Measurements from ENCODE around the gene NCK2.

Gene NCK2

DNA sequence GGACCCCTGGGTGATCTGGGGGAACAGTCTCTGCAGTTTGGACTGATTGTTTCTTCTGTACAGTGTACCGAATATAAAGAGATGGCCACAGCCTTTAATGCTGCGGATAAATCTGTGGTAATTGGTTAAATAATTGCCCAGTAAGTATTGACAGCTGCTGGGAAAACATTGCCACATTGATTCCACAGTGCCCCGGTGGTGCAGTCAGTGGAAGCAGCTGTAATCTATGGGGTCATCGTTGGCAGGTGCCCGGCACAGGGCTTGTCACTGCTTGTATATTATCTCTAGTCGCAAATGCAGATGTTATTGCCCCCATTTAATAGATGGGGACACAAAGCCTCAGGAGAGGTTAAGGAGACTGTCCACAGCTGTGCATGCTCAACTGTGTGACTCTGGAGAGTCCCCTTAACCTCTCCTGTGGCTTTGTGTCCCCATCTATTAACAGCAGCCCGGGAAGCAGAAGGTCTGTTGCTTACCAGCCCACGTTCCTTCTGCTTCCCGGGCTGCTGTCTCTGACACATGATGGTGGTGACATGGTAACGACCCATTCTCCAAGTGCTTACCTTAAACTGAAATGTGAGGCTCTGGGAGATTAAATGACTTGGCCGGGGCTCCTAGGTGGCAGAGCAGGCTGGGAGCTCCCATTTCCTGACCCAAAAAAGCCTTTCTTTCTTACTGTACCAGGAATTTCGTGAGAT is 76.9 kb downstream of the NCK2 start:
- DNase-seq, result no peak

DNA sequence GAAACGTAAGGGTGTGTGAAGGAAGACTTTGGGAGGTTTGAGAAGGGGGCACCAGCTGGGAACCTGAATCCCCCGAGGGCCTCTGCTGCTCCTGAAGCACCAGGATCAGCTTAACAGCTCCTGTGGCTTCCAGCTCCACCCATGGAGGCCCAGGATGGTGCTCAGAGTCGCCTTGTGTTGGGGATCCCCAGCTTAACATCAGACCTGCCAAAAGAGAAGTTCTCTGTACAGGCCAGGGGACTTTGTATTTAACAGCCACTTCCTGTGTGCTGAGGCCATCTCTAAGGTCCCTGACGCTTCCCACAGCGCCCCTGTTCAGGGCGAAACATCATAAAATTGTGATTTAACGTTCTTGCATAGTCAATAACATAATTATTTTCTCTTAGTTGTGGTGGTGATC is 77.5 kb downstream of the NCK2 start:
- DNase-seq, result no peak

DNA sequence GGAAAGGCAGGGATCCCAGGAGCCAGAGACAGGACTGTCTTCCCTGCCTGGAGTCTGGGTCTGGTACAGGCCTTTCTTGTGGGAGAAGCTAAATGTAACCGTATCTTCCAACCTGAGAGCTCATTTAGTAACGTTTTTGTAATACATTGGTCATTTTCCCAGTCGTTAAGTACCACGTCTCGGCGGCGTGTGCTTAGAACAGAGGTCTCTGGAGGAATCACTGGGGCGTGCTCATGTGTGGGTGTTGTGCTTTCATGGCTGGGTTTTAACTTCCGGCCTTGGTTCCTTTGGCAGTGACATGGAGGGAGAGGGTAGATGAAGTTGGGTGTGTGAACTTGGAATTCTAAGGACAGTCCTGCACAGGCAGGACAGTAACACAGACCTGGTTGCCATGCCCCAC is 79.7 kb downstream of the NCK2 start:
- DNase-seq, result no peak

DNA sequence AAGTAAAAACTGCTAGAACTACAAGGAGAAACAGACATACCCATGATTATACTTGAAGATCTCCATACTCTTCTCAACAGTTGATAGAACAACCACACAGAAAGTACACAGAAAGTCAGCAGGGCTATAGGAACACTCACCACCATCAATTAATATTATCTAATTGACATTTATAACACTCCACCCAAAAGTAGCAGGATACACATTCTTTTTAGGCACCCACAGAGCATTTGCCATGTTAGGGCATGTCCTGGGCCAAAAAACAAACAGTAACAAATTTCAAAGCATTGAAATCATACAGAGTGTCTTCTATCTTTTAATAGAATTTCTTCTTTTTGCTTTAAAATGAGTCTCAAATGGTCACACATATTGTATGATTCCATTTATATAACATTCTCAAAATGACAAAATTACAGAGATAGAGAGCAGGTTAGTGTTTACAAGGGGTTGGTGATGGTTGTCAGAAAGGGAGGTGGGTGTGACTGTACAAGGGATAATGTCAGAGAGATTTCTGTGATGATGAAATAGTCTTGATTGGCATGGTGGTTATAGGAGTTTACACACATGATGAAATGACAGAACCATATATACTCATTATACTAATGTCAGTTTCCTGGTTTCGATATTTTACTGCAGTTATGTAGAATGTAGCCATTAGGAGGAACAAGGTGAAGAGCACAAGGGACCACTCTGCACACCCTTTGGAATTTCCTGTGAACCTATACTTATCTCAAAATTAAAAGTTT is 82.8 kb downstream of the NCK2 start:
- no peak for DNase-seq

DNA sequence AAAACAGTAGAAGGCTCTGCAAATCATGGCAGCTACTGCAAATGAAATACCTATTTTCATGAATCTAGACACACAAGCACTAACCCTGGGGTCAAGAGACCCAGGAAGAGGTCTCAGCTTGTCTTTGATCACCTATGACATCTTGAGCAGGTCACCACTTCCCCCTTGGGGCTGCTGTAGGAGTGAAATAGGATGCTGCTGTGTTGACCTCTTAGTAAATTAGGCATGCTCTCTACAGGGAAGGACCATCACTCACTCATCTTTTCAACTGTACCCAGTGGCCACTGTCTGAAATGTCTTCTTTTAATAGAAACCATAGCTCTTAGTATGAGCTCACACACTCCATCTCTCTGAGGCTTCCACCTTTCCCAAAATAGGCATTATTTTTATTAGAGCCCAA is 83.8 kb downstream of the NCK2 start:
- DNase-seq, result no peak

DNA sequence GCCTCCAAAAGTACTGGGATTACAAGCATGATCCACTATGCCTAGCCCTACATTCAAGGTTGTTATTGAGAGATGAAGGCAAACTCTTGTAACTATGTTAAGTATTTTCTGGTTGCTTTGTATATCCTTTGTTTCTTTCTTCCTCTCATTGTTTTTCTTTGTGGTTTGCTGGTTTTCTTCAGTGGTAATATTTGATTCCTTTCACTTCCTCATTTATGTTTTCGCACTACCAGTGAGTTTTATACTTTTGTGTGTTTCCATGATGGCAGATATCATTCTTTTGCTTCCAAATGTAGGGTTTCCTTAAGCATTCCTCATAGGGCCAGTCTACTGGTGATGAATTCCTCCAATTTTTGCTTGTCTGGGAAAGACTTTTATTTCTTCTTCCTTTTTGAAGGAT is 90.2 kb downstream of the NCK2 start:
- no peak for DNase-seq

DNA sequence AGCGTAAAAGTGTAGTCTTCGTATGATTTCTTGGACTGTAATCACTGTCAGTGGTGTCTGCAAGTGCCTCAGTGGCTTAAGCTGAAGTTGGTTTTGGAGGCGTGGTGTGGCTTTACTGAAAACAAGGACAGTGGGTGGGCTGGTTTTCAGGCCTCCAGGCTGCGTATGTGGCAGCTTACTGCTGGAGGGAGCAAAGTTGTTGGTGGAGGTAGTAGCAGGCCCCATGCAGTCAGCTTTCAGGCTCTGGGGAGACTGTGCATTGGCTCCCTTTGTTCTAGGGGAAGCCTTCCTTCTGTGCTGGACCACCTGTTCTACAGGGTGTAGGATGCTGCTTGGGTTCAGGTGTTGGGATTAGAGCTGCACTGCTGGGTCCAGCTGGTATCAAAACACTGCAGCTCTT is 91.6 kb downstream of the NCK2 start:
- DNase-seq, result no peak

DNA sequence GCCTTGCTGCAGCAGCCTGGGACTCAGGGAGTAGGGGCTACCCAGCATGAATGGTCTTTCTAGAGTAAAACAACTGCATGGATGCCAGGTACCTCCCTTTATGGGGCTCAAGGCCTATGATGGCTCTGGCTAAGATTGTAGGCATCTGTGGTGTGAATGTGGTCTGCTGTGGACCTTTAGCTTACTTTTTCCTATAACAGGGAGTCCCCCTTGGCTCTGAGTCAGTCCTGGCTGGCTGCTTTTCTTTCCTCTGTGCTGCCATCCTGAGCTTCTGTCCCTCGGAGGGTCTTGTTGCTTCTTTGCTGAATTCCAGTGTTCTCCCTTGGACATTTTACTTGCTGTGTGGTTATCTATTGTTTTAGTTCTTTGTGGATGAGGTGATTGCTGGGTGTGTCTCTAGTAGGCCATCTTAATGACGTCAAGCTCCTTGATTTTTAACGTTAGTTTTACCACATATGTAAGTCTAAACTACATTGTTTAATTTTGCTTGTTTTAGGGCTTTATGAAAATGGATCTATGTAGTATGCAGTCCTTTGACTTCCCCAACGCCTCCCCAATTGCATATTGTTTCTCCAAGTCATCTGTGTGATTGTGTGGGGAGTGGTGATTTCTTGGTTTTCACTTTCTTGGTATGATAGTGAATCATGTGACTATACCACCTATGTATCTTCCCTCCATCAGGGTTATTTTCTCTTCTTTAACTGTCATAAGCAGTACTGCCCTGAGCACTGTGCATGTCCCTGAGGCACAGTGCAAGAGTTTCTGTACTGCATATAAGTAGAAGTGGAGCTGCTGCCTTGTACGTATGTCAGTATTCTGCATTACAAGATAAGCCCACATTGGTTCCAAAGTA is 92.4 kb downstream of the NCK2 start:
- DNase-seq, result no peak

DNA sequence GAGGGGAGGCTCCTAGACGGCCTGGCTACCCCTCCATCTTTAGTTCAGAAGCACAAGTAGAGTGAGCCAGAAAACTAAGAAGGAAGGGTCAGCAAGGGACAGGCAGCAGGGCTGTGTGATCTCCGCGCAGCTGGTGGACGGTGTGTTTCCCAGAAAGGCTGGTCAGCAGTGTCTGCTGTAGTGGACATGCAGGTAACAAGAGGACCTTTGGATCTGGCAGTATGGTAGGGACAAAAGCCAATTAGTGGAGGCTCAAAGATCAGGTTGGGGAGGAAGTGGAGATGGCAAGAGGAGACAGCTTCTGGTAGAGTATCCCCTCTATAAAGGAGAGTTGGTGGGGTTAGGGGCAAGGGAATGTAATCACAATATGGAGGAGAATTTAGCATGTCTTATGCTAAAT is 95.1 kb downstream of the NCK2 start:
- DNase-seq, result no peak

DNA sequence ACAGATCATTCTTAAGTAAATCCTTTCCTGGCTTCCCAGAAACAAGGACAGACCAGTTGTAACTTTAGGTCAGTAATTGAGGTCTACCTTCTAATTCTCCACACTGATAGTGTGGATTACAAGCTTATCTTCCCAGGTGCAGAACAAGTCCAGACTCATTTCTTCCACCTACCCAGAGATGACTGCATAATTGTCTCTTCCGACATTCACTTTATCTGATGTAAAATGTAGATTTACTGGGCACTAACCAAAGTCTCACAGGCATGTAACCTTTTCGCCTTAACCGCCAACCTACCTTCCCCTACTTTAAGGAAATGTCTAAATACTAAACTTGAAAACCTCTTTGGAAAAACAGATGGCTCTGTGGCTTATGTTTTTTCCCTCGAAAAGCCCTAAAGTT is 96.2 kb downstream of the NCK2 start:
- DNase-seq, result no peak

DNA sequence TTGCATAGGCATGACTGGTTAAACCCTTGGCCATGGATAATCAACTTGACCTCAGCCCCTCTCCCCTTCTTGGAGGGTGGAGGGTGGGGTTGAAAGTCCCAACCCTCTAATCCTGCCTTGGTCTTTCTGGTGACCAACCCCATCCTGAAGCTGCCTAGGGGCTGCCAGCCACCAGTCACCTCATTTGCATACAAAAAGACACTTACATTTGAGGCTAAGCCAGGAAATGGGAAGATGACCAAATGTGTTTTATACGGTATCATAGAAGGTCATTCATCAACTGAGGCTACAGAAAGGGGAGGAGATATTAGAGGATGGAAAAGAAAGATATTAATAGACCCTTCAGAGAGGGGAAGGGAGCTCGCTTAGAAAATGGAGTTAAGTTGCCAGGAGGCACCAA is 96.8 kb downstream of the NCK2 start:
- DNase-seq, result no peak

DNA sequence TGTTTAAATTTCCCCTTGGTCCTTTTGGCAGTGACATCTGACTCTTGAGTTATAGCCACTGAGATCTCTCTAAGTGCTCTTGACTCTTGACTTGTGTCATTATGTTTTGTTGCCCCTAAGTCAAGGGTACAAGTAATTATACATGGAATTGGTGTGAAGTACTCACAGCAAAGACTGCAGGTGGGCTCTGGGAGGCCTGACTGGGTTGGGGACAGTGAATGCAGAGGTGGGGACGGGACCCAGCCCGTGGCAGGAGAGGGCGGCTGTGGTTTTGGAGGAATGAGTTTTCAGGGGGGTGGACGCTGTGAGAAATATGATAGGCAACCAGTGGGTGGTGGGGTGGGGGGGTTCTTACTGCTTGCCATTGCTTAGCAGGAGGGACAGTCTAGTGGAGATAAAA is 97.8 kb downstream of the NCK2 start:
- no peak for DNase-seq

DNA sequence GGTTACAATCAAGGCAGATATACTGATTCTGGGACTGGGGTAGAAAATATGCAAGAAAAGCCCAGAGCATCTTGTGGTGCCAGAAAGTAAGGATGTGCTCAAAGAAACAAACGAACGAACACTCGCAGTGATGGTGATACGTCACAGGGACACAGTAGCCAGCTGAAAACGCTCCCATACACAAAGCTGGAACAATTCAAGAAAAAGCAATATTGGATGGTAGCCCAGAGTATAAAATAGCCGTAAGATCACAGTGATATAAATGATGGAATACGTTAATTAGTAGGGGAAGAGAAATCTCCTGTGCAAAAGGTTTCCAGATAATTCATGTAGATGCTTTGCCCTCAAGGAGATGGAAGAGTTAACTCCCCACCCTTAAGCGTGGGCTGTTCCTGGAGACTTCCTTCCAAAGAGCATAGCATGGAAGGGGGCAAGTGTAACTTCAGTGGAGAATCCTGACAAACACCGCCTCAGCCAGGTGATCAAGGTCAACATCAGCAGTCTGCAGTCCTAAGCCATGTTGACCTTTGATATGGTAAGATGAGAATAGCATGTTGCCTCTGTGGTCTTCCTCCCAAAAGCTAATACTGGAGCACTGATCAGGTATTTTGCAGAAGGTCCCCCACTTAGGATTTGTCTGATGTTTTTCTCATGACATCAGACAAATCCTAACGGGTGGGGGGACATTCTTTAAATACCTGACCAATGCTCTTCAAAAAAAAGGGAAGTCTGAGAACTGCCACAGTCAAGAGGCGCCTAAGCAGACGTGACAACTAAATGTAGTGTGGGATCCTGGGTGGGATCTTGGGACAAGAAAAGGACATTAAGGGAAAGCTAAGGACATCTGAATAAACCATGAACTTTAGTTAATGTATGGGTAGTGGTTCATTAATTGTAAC is 99.0 kb downstream of the NCK2 start:
- no peak for DNase-seq

DNA sequence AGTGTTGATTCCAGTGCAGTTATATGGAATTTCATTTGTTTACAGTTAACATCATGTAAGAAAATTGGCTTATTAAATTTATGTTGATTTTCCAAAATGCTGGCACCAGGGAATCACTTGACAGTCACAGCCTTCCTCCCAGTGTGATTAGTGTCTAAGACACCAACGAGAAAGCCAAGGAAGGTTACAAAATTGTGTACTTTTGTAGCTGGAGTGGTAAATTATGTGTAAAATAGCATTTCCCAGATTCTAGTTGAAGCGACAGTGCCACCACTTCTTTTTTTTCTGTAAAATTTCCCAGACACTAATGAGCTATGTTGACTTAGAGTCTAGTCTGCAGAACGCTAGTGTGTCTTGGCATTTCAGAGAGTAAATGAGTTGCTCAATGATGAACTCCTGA is 101.3 kb downstream of the NCK2 start:
- DNase-seq, result no peak

DNA sequence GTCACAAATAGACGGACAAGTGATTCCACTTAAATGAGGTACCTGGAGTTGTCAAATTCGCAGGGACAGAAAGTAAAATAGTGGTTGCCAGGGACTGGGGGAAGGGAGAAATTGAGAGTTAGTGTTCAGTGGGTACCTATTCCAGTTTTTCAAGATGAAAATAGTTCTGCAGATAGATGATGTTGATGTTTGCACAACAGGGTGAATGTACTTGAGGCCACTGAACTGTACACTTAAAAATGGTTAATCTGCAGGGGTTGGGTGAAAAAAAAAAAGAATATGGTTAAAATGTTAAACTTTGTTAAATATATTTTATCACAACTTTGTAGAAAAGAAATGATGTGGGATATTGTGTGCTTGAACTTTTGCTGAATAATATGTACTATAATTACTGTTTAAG is 102.3 kb downstream of the NCK2 start:
- no peak for DNase-seq

DNA sequence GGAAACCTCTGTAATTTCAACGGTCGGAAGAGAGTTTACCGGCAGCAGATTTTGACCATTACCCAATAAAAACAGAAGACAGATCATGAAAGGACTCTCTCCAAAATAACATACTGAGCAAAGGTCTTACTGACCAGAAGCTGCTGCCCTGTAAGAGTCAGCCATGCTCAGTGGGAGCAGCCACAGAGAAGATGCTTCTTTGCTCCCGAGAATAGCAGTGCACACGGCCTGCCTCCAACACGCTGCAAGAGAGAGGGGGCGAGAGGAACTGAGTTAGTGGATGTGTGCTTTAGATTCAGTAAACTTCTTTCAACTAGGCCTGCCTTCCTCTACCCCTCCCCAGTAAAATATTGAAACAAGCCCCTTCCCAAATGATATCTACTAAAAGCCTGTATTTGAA is 103.7 kb downstream of the NCK2 start:
- DNase-seq, result no peak

DNA sequence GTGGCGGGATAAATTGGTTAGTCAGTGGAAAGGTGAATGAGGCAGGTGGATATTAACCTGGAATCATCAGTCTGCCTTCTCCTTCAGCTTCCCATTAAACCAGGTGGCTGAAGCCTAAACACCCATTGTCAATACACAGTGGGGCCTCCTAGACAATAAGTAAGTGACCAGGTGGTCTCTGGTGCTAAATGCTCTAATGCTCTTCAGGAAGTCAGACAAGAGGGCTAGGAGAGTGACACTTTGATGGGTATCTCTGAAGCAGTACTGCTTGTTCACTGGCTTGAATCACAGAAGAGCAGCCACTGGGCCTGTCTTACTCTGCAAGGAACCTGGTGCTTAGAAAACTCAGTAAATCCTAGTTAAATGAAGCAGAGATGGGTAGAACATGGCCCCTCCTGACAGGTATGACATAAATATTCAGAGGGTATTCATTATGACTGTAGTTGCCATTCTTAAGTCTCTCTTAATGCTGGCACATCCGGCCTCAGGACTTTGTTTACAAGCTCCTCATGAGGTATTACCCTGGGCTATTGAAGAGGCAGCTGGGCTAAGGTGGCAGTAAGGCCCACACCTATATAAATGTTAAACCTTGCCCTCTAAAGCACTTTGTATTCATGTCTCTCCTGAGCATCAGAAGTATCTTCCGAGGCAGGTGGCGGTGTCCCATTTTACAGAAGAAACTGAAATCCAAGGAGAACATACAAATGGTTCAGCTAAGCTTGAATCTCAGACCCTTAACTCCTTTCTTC is 104.9 kb downstream of the NCK2 start:
- no peak for DNase-seq

DNA sequence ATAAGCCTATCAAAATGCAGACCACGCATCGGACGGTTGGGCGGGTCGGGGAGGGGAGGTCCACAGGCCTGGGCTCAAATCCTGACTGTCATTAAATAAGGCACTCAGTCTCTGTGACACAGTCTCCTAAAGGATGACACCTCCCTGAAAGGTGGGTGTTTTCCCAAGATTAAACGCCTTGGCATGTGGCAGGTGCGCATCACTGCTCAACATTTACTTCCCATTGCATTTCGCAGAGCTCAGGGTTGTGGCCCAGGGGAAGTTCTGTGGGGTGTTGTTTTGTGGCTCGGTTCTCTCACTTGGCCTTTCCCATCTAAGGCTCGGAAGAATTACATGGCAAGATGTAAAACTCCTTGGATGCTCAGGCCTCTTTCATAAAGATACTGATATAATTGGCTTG is 107.4 kb downstream of the NCK2 start:
- no peak for DNase-seq

DNA sequence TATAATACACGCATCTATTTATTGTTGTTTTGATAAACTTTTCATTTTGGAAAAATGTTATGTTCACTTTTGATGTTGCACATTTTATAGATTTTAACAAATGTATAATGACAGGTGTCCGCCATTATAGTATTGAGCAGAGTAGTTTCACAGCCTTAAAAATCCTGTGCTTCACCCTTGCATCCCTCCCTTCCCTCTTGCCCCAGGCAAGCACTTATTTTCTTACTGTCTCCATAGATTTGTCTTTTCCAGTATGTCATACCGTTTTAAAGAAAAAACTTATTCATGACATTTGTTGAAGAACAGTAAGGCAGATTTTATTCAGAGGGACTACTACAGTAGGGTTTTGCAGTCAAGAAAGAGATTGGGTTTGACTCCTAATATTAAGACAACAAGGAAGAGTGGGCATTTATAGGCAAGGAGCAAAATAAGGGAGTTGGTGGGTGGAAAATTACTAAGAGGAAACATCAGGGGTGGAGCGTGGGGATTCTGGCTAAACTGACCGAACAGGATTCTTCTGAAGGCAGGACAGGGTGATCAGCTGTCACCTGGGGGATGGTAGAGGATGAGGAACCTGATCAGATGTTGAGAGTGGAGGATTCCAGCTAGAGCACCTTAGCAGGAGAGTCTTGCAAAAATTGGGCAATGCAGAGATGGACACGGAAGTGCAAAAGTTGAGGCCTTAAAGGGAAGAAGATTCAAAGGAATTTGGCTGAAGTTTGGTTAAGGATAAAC is 108.8 kb downstream of the NCK2 start:
- DNase-seq, result no peak

DNA sequence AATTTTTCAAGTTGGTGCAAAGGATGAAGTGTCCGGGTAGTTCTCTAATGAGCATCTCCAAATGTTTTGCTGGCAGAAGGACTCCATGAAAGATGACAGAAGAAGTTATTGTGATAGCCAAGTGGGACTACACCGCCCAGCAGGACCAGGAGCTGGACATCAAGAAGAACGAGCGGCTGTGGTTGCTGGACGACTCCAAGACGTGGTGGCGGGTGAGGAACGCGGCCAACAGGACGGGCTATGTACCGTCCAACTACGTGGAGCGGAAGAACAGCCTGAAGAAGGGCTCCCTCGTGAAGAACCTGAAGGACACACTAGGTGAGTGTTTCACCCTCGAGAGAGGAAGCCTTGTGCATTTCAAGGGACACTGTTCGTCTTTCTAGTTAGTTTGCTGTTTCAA is 110.3 kb downstream of the NCK2 start:
- DNase-seq, result no peak

DNA sequence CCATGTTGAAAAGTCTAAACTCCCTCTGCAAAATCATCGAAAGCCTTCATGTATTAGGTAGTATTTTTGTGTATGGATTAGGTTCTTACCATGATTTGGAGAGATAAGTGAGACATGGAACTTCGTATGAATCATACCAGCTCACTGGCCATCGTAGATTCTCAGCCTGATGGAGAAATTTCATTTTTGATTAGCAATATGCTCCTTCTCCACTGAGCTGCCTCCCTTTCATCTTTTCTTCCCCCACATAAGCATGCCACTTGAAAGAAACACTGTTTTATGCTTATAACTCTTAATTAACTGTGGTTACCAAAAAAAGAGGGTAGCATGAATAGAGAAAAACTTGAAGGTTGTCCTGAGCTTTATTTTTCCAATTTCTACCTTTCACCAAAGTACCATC is 111.9 kb downstream of the NCK2 start:
- DNase-seq, result no peak
